ENCODE data around the gene NPR3.

NPR3 gene

DNA sequence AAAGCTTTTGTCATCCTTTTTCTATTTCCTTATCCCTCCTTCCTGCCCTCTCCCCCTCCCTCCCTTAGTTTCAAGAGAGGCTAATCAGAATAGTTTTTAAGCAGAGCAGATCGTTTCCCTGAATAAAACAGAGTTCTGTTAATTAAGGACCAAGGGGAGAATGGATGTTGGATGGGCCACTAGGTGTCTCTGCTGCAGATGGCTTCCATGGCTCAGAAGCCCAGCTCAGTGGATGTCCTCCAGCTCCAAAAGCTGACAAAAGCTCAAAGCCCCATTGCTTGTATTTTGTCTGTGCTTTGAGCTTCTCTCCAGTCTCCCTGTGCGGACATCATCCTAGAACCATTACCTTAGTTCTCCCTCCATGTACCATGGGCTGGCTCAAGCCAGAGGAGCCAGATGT, 21.0 kb upstream of the NPR3 start:
- TF ChIP-seq TAF1 (IDR thresholded peaks at IDR 0.05; ENCODE audit: borderline replicate concordance, low read depth, low read length) (no peak), POLR2AphosphoS5 (IDR thresholded peaks at IDR 0.05; ENCODE audit: low read depth, low read length) (no peak), POLR2A (IDR thresholded peaks at IDR 0.05; ENCODE audit: low read depth, low read length) (no peak)
- no peak for DNase-seq (ENCODE audit: insufficient read length)
- no peak for FAIRE-seq

DNA sequence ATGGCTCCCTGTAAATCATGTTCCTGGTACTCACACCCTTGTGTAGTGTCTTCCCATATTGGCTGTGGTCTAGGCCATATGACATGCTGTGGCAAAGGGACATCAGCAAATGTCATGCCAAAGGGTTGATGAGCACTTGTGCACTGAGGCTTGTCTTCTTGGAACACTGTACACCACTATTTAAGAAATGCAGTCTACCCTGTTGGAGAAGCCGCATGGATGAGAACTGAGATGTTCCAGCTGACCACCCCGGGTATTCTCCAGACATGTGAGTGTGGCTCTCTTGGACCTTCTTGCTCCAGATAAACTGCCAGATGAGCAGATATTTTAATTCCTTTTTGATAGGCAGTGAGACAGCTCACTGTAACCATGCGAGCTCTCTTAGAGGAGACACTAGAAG, 20.5 kb upstream of the NPR3 start:
- no peak for DNase-seq (ENCODE audit: insufficient read length)
- no peak for TF ChIP-seq POLR2AphosphoS5 (IDR thresholded peaks at IDR 0.05; ENCODE audit: low read depth, low read length)
- no peak for TF ChIP-seq POLR2A (IDR thresholded peaks at IDR 0.05; ENCODE audit: low read depth, low read length)
- no peak for TF ChIP-seq TAF1 (IDR thresholded peaks at IDR 0.05; ENCODE audit: borderline replicate concordance, low read depth, low read length)
- no peak for FAIRE-seq

DNA sequence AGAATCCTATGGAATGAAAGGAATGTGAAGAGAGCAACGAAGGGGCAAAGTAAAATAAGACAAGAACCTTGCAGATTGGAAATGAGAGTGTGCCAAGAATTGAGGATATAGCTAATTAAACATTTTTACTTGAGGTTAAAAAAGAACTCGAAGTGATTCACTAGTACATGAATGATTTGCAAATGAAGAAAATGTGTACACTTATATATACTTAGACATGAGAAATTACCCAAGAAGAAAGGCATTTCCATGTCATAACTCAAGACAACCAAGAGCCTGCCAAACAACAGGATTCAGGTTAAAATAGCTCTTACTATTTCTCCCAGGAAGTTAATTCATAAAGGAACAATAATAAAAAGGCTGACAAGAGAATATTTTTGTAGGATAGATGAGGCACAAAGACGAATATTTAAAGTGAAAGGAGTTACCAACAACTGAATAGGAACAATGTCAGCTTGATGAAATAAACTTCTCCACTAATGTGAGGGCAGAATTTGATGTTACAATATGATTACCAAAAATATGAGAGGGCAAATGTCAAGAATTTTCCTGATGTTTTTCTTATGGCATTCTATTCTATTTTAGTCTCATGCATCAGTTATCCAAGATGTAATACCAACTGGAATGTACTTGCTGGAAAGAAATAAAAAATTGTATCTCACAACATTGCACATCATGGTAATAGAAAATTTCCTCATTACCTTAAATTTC, 18.9 kb upstream of the NPR3 start:
- no peak for FAIRE-seq
- no peak for DNase-seq (ENCODE audit: insufficient read length)
- TF ChIP-seq TAF1 (IDR thresholded peaks at IDR 0.05; ENCODE audit: borderline replicate concordance, low read depth, low read length) (no peak), POLR2A (IDR thresholded peaks at IDR 0.05; ENCODE audit: low read depth, low read length) (no peak), POLR2AphosphoS5 (IDR thresholded peaks at IDR 0.05; ENCODE audit: low read depth, low read length) (no peak)

DNA sequence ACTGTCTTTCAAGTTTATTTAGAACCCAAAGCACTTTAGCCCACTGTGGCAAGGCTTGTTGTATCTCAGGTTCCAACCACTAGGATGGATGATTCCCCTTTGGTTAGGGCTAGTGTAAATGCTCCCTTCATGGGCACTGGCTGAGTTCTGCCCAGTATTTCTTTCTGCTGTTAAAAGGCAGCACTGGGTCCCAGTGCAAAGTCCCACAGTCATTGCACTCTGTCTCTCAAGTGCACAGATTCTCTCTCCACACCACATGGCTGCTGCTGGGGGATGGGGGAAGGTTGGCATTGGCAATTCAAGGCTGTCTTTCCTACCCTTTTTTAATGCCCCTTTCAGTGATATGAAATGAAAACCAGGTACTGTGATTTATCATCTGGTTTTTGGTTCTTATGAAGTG, 7.2 kb upstream of the NPR3 start:
- TF ChIP-seq POLR2A (IDR thresholded peaks at IDR 0.05; ENCODE audit: low read depth, low read length), result no peak
- TF ChIP-seq POLR2AphosphoS5 (IDR thresholded peaks at IDR 0.05; ENCODE audit: low read depth, low read length), result no peak
- no peak for TF ChIP-seq TAF1 (IDR thresholded peaks at IDR 0.05; ENCODE audit: borderline replicate concordance, low read depth, low read length)
- no peak for FAIRE-seq
- no peak for DNase-seq (ENCODE audit: insufficient read length)

DNA sequence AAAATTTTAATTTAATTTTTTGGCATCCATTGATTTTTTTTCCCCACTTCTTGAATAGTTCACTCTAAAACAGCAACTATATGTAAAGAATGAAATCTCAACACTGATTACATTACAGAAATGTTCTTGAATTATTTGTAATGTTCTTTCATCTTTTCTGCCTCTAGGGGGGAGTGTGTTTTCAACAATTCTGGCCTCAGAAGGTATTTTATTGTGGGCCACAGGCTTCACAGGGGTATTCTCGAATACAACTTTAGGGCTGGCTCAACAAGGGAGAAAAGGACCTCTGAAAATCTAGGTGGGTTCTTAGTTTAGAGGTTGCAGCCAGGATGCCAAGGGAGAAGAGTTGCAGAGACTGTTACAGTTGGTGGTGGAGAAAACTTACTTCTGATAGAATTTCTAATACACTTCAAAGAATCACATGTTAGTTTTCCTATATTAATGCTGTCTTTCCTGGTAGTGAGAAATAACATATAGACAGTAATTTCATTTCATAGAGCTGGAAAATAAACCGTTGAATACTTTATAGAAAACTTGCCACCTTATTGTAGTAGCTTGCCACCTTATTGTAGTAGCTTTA, 3.6 kb upstream of the NPR3 start:
- no peak for TF ChIP-seq TAF1 (IDR thresholded peaks at IDR 0.05; ENCODE audit: borderline replicate concordance, low read depth, low read length)
- no peak for TF ChIP-seq POLR2A (IDR thresholded peaks at IDR 0.05; ENCODE audit: low read depth, low read length)
- no peak for TF ChIP-seq POLR2AphosphoS5 (IDR thresholded peaks at IDR 0.05; ENCODE audit: low read depth, low read length)
- FAIRE-seq (no peak), DNase-seq (ENCODE audit: insufficient read length) (no peak)

DNA sequence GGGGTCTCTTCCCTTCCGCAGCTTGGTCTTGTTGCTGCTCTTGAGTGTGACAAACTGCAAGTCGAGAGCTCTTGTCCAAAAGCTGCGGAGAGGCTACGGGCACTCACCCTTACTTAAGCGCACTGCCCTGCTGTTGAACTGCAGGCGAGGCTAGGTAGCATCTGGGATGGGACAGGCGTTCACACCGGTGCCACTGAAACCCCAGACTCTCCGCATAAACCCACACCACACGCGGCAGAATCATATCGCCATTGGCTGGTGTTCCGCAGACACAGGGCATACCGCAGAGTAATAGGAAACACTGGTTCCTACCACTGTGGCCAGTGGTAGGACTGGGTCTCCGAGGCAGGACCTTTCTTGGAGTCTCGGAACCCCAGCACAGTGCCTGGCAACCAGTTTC, 2.2 kb upstream of the NPR3 start:
- DNase-seq (ENCODE audit: insufficient read length) (no peak), FAIRE-seq (no peak)
- TF ChIP-seq POLR2AphosphoS5 (IDR thresholded peaks at IDR 0.05; ENCODE audit: low read depth, low read length) (no peak), TAF1 (IDR thresholded peaks at IDR 0.05; ENCODE audit: borderline replicate concordance, low read depth, low read length) (no peak), POLR2A (IDR thresholded peaks at IDR 0.05; ENCODE audit: low read depth, low read length) (no peak)

DNA sequence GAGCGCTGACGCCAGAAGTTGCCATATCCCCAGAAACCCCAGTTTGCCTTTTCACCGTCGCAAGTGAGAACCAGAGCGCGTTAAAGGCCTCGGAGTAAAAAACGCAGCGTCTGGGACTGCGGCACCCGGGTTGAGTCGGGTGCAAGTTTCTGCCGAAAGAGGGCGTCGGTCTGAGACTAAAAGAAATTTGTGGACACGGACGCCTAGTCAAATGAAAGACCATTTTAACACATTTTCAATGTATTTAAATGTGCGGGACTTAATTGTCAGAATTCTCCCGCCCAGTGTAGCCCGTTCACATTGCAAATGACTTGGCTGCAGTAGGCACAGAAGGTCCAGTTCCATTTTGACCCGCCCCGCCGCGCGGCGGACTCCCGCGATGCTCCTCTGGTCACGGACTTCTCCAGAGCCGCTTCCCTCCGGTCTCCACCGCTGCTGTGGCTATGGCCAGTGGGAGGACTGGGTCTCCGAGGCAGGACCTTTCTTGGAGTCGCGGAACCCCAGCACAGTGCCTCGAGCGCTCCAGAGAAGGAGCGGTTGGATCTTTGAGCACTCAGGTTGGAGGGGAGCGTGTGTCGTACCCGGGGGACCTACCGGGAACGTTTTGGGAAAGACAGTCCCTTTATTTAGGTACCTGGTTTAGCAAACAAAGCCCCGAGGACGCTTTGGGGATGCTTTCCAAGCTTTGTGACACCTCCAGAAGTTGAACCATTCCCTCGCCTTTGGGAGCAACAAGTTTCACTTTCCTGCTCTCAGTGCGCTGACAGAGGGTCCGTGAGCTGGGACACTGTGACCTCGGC, 1.2 kb upstream of the NPR3 start:
- TF ChIP-seq POLR2AphosphoS5 (IDR thresholded peaks at IDR 0.05; ENCODE audit: low read depth, low read length), result no peak
- no peak for TF ChIP-seq POLR2A (IDR thresholded peaks at IDR 0.05; ENCODE audit: low read depth, low read length)
- FAIRE-seq, result peak; percentile 66
- DNase-seq (ENCODE audit: insufficient read length), result peak; percentile 36

DNA sequence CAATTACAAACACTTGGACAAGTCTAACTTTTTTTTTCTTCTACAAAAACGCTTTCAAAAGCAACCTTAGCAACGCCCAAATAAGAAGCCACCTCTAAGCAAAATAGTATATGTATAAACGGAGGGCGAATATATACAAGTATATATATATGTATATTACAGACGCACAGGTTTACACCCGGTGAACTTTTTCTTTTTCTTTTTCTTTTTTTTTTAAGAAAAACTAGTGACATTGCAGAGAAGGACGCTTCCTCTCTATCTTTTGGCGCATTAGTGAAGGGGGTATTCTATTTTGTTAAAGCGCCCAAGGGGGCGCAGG, 200 bp downstream of the NPR3 start:
- DNase-seq (ENCODE audit: insufficient read length) (no peak), FAIRE-seq (no peak)
- no peak for TF ChIP-seq TAF1 (IDR thresholded peaks at IDR 0.05; ENCODE audit: borderline replicate concordance, low read depth, low read length)
- no peak for TF ChIP-seq POLR2AphosphoS5 (IDR thresholded peaks at IDR 0.05; ENCODE audit: low read depth, low read length)
- TF ChIP-seq POLR2A (IDR thresholded peaks at IDR 0.05; ENCODE audit: low read depth, low read length), result no peak

DNA sequence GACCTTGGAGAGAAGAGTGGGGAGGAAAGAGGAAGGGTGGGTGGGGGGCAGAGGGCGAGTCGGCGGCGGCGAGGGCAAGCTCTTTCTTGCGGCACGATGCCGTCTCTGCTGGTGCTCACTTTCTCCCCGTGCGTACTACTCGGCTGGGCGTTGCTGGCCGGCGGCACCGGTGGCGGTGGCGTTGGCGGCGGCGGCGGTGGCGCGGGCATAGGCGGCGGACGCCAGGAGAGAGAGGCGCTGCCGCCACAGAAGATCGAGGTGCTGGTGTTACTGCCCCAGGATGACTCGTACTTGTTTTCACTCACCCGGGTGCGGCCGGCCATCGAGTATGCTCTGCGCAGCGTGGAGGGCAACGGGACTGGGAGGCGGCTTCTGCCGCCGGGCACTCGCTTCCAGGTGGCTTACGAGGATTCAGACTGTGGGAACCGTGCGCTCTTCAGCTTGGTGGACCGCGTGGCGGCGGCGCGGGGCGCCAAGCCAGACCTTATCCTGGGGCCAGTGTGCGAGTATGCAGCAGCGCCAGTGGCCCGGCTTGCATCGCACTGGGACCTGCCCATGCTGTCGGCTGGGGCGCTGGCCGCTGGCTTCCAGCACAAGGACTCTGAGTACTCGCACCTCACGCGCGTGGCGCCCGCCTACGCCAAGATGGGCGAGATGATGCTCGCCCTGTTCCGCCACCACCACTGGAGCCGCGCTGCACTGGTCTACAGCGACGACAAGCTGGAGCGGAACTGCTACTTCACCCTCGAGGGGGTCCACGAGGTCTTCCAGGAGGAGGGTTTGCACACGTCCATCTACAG, 760 bp downstream of the NPR3 start:
- no peak for DNase-seq (ENCODE audit: insufficient read length)
- TF ChIP-seq POLR2A (IDR thresholded peaks at IDR 0.05; ENCODE audit: low read depth, low read length), result no peak
- no peak for TF ChIP-seq POLR2AphosphoS5 (IDR thresholded peaks at IDR 0.05; ENCODE audit: low read depth, low read length)
- no peak for TF ChIP-seq TAF1 (IDR thresholded peaks at IDR 0.05; ENCODE audit: borderline replicate concordance, low read depth, low read length)

DNA sequence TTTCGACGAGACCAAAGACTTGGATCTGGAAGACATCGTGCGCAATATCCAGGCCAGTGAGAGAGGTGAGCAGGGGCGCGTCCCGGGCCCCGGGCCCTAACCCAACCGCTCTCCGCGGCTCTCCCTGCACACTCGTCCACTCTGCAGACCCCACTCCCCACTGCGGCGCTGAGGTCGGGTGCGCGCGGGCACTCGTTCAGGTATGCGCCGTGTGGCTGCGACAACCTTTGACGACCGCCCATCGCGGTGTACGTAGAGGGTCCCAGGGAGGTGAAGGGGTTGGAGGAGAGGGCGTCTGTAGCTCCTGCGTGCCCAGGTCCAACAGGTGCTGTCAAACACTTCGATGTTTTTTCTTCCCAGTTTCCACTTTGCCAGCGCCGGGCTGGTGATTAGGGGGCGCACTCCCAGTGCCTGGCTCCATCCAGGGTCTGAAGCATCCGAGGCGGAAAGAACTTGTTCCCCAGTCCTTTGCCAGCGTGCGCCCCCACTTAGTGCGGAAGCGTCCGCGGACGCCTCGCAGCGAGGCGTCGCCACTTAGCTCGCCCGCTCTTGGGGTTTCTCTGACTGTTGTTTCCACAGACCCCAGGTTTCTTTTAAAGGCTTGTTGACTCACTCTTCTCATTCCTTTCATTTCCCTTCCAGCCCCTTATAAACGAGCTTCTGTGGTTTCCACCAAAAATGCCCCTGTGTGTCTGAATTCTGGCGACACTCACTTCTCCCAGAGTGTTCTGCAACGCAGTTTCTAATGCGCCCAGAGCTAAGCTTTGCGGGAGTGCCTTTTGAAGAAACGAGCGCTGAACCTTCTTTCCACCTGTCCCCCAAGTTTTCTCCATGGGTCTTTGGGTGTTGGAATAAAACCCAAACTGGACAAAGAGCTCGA, 1.6 kb downstream of the NPR3 start:
- FAIRE-seq, result no peak
- no peak for DNase-seq (ENCODE audit: insufficient read length)
- TF ChIP-seq TAF1 (IDR thresholded peaks at IDR 0.05; ENCODE audit: borderline replicate concordance, low read depth, low read length) (no peak), POLR2A (IDR thresholded peaks at IDR 0.05; ENCODE audit: low read depth, low read length) (no peak), POLR2AphosphoS5 (IDR thresholded peaks at IDR 0.05; ENCODE audit: low read depth, low read length) (no peak)

More for the DNA sequence above, 760 bp downstream of the NPR3 start:
- no peak for FAIRE-seq

Measured in GM12892 (cell line).